ENCODE results near the gene AK3. TPM values are rescaled to one million over a fixed set of nuclear protein-coding genes. Genes with fewer than 3 reads are reported as not detected.

The AK3 gene
- total and polyA plus RNA-seq, 2 of the 8 experiments (the other 6 are each of a cell fraction or from before 2014, with no cell fraction given) = 8.9 to 30.0 TPM

DNA sequence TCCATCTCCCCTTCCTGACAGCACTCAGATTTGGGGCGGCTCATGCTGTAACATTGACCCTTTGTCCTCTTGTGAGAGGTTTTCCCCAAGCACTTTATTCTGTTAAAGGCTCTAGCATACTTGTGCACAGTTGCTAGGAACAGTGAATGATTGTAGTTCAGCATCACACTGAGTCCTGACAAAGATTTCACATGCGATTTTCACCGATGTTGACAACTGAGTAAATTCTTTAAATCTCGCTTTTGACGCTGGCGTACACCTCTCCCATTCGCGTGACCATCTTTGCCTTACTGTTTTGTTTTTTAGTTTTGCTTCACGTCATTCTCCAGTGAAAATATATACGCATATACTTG, 60.9 kb downstream of the AK3 start:
- FAIRE-seq = no peak
- TF ChIP-seq ATF2 (IDR thresholded peaks at IDR 0.05; ENCODE audit: low read length) (no peak), EZH2 (IDR thresholded peaks at IDR 0.05; ENCODE audit: low read depth, low read length, severe bottlenecking) (no peak), CBX8 (IDR thresholded peaks at IDR 0.05; ENCODE audit: borderline replicate concordance, low read depth, low read length) (no peak), NRF1 (IDR thresholded peaks at IDR 0.05; ENCODE audit: low read depth, low read length) (no peak), CTBP2 (IDR thresholded peaks at IDR 0.05; ENCODE audit: borderline replicate concordance, insufficient read depth, insufficient read length, low read length) (no peak), TBP (IDR thresholded peaks at IDR 0.05; ENCODE audit: low read depth, low read length) (no peak), CHD2 (IDR thresholded peaks at IDR 0.05; ENCODE audit: low read length) (no peak), RBBP5 (IDR thresholded peaks at IDR 0.05; ENCODE audit: borderline replicate concordance, low read depth, low read length) (no peak)
- TF ChIP-seq, protein P1, sequence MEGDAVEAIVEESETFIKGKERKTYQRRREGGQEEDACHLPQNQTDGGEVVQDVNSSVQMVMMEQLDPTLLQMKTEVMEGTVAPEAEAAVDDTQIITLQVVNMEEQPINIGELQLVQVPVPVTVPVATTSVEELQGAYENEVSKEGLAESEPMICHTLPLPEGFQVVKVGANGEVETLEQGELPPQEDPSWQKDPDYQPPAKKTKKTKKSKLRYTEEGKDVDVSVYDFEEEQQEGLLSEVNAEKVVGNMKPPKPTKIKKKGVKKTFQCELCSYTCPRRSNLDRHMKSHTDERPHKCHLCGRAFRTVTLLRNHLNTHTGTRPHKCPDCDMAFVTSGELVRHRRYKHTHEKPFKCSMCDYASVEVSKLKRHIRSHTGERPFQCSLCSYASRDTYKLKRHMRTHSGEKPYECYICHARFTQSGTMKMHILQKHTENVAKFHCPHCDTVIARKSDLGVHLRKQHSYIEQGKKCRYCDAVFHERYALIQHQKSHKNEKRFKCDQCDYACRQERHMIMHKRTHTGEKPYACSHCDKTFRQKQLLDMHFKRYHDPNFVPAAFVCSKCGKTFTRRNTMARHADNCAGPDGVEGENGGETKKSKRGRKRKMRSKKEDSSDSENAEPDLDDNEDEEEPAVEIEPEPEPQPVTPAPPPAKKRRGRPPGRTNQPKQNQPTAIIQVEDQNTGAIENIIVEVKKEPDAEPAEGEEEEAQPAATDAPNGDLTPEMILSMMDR (IDR thresholded peaks at IDR 0.05; ENCODE audit: control extremely low read depth in 1 of 3, insufficient read depth in 1 of 3, low read depth in 1 of 3, low read length in 3 of 3) = no peak

More for the DNA sequence above, 60.9 kb downstream of the AK3 start:
- Histone ChIP-seq H3K4me1 (replicated peaks in 1 of 4; ENCODE audit: control insufficient read depth in 3 of 4, insufficient read depth in 4 of 4, low read length in 3 of 4) (peaks cover 0 to 4% (median 0%) of the 10 kb centered on the region in 4 experiments; a peak in 2 of 7 replicates), H4K8ac (ENCODE audit: extremely low read depth, insufficient read depth, low read length) (no peak overlapping the region), H2BK15ac (ENCODE audit: low read length) (no peak overlapping the region), H3K56ac (replicated peaks; ENCODE audit: insufficient read length, low read depth, low read length) (no peak overlapping the region), H3K14ac (ENCODE audit: insufficient read length) (no peak overlapping the region), H3K27me3 (replicated peaks in 1 of 4; ENCODE audit: control insufficient read depth in 3 of 4, extremely low read depth in 1 of 4, insufficient read depth in 3 of 4, low read length in 3 of 4) (no peaks in the 10 kb centered on the region), H3K79me1 (ENCODE audit: low read depth, low read length) (0 out of 2 replicates have a peak, but pooled peaks cover 2% of the 10 kb centered on the region), H3K4me2 (ENCODE audit: insufficient read depth in 1 of 2, low read depth in 2 of 2, low read length in 2 of 2) (peak overlapping the region; percentile 82 to 92), H2BK12ac (ENCODE audit: low read depth, low read length) (no peak overlapping the region; the same call in 1 of the 2 replicates), H3K79me2 (ENCODE audit: control insufficient read depth in 1 of 2, insufficient read depth in 2 of 2, low read length in 2 of 2) (peaks cover 9 to 28% of the 10 kb centered on the region in 2 experiments; a peak in 3 of 4 replicates), H3K27ac (ENCODE audit: low read depth, low read length) (peak overlapping the region; percentile 74; the same call in 1 of the 2 replicates), H2AFZ (ENCODE audit: low read length) (no peak overlapping the region), H2AK5ac (ENCODE audit: low read depth, low read length) (no peak overlapping the region), H2BK5ac (ENCODE audit: low read depth, low read length) (peak overlapping the region; percentile 81), H2BK20ac (ENCODE audit: low read length) (no peak overlapping the region), H3K4ac (replicated peaks; ENCODE audit: insufficient read length, low read depth, low read length) (no peak overlapping the region), H4K20me1 (replicated peaks in 1 of 2; ENCODE audit: control insufficient read depth in 1 of 2, insufficient read depth in 2 of 2, low read length in 2 of 2) (peaks cover 0 to 2% of the 10 kb centered on the region in 2 experiments), H3K18ac (ENCODE audit: extremely low read depth, low read length) (peak overlapping the region; percentile 68), H4K5ac (ENCODE audit: insufficient read length, low read depth, low read length) (no peak overlapping the region), H2BK120ac (replicated peaks; ENCODE audit: low read depth, low read length) (no peak overlapping the region), H3K36me3 (ENCODE audit: control insufficient read depth in 2 of 4, insufficient read depth in 4 of 4, low read length in 3 of 4) (peaks cover 0 to 5% (median 4%) of the 10 kb centered on the region in 4 experiments; a peak in 6 of 8 replicates), H3K23me2 (ENCODE audit: low read depth, low read length) (peaks cover 8% of the 10 kb centered on the region), H3K9ac (replicated peaks in 1 of 4; ENCODE audit: extremely low read depth in 1 of 4, low read depth in 3 of 4, low read length in 3 of 4) (peak overlapping the region; percentile 69 to 92 (median 80)), H3K9me3 (ENCODE audit: insufficient read depth in 2 of 2, low read depth in 1 of 2, low read length in 1 of 2) (no peaks in the 10 kb centered on the region), H3K23ac (ENCODE audit: insufficient read length) (no peak overlapping the region), H3K4me3 (ENCODE audit: extremely low read depth in 1 of 4, insufficient read depth in 2 of 4, low read depth in 3 of 4, low read length in 4 of 4) (peak overlapping the region; percentile 79 to 87 (median 83)), H4K91ac (replicated peaks; ENCODE audit: insufficient read length, low read length) (no peak overlapping the region)
- POLR2A ChIA-PET (ENCODE audit: partially characterized antibody) = interaction anchor here (0.6 to 1.3 kb wide), 2 partner anchors 14 to 58 kb away, joined by 3 to 4 read pairs; partner anchors contain the start of gene SPATA6L
- 7% methylated on average over 10 of the region's 10 CpGs; no CpG with 5 or more reads in 1 of the 2 experiments for WGBS, 2 experiments (ENCODE audit: extremely low coverage in 1 of 2, insufficient coverage in 1 of 2, insufficient read length in 1 of 2, insufficient replicate concordance in 2 of 2, low coverage in 1 of 2, low lambda C conversion rate in 2 of 2, missing lambda C conversion rate in 1 of 2)
- CTCF ChIA-PET (ENCODE audit: partially characterized antibody) = interaction anchor here (1.4 kb wide), 1 partner anchor 18 kb away, joined by 5 read pairs; the partner anchor contains the start of gene PLPP6
- no peak for DNase-seq (ENCODE audit: low read depth in 1 of 2, low spot score in 2 of 2)

Measured in H1 (cell line).